GM18873 (cell line): ENCODE results near the gene DENND1B.

ENCODE experiments used
- ATAC-seq: cut with Tn5 transposase; IDR thresholded peaks from one replicate; pipeline ENCODE4 v1.9.1; 2021; ENCODE audit warnings: mild to moderate bottlenecking, moderate library complexity, moderate number of reproducible peaks; ENCODE audit not compliant: unreplicated experiment, low FRiP score

The DENND1B gene

DNA sequence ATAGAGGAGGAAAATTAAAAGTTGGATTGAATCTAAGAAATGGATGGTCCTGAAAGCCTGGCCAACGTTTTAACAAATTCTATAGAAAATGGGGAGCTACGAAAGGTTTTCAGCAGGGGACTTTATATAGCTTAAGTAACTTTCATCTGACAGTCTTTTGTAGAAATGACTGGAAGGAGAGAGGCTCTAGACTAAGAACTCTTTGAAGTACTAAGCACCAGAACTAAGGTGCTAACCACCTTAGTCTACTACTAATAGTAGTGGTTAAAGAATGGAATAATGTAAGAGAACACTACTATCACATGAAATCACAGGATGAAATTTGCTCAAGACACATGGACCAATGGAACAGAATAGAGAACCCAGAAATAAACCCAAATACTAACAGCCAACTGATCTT lies 126.1 kb downstream of the DENND1B start:
- no peak for ATAC-seq

DNA sequence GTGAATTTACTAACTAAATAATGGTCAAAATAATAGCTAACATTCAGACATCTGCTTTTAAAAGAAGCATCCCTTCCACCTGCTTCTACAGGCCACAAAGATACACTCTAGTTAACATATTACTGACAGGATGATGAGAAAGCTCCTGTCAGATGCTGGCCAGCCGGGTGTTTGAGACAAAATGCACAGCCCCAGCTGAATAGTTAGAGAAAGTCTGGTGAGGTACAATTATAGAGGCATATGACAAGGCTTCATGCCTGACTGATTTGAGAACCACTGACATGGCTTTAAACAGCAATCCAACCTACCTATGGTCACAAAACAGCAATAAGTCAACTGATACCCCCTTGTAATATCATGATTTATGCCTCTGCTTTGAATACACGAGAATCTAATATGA lies 137.0 kb downstream of the DENND1B start:
- no peak for ATAC-seq

DNA sequence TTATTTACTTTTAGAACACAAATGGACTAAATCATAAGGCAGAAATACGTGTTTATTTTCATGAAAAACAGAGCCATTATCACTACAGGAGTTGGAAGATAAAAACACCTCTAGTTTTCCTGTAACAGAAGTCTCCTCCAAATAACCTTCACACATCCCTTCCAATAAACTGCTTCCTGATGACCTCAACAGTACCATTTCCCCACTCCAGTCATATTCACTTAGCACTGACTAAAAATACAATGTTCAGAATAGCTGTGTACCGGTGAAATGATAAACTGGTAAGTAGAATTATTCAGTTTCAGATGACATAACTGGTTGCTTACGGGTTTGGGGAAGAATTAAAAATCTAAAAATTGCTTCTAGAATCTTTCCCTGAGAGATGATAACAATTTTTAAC lies 137.9 kb downstream of the DENND1B start:
- no peak for ATAC-seq

DNA sequence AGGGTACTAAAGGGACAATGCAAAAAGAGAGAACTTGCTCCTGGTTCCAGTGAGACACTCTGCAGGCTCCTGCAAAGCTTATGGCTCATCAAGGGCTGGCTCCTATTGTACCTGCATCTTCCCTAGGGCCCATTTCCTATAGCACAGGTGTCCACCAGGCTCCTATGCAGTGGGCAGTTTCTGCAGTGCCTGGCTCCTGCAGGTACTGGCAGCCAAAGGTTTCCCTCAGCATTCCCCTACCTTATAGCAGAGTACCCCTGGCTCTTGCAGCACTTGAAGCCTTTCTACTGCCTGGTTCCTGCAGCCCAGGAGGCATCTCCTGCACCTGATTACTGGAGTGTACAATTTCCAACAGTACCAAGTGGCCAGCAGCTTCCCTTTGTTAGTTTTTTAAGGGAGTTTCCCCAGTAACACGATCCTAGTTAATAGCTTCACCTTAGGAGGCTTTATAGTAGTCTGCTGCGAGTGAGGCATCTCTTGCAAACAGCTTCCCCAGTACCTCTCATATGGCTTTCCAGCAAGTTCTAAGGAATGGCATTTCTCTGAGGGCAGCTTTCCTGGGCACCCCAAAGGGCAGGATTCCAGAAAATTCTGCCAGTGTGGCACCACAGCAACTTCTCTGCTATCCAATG lies 141.7 kb downstream of the DENND1B start:
- ATAC-seq: no peak

DNA sequence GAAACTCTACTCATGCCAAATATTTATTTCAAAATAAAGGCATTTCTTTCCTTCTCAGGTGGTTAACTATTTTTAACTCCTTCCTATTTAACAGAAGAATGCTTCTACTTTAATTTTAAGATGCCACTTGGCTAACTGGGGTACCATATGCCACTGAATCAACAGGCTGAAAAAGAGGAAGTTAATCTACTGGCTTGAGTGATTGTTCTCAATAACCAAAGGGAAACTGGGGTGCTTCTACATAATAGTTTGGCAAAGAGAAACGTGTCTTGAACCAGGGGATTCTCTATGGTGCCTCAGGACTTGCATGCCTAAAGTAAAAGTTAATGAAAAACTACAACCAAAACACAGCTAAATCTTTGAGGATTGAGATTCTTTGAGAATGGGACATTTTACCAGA lies 142.6 kb downstream of the DENND1B start:
- no peak for ATAC-seq

DNA sequence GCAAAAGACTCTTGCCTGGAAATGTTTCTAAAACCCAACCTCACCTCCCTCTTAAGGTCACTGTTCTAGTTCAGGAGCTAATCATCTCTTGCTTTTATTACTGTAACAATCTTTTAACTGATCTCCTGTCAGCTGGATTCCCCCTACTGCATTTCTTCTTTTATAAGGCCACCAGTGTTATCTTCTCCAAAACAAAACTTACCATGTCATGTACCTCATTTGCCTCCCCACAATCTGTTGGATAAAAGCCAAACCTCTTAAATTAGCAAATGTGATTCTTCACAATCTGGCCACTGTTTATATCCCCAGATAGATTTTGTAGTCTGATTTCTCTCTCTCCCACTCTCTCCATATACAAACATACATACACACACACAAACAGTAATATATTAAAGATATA lies 143.3 kb downstream of the DENND1B start:
- no peak for ATAC-seq

DNA sequence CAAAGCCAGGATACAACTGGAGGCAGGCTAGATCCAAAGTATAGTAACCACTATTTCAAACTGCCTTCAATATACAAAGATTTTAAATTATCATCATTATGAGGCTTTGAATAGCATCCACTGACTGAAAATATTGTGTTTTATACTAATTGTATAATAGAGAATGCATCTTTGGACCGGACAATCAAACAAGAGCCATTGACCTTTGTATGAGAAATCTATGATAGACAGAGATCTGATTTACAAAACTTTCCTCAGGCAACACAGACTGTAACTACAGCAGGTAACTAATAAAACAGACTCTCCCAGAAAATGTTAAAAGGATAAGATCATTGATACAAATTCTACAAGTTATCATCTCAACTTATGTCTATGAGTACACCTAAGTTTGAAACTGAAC lies 152.9 kb downstream of the DENND1B start:
- no peak for ATAC-seq

DNA sequence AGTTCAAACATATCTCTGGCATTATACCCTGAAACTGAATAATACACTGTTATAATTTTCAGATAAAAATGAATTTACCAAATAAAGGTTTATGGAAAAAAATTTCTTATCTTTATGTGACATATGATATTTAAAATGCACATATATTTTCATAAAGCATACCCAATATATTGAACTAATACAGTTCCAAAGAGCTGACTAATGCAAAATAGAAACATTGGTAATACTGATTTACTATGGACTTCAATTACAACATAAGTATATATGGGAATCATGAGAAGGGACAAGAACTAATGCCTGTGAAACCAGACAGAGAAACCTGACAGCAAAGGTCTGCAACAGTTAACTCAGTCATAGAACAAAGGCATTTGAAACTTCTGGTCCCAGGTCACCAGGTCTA lies 153.5 kb downstream of the DENND1B start:
- ATAC-seq: no peak

DNA sequence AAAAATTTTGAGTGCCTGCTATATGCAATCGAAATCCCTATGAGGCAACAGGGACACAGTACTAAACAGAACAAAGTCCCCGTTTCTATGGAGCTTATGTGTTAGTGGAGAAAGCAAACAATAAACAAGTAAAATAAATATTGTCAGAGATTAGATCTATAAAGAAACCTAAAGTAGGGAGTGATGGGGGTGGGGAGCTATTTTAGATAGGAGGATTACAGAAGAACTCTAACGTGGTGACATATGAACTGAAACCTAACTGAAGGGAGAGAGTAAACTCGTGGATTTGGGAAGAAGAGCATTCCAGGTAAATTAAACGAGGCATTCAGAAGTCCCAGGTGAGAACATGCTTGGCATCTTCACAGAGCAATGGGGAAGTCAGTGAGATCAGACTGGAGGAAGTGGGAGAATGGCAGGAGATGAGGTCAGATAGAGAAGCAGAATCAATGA lies 154.5 kb downstream of the DENND1B start:
- no peak for ATAC-seq

DNA sequence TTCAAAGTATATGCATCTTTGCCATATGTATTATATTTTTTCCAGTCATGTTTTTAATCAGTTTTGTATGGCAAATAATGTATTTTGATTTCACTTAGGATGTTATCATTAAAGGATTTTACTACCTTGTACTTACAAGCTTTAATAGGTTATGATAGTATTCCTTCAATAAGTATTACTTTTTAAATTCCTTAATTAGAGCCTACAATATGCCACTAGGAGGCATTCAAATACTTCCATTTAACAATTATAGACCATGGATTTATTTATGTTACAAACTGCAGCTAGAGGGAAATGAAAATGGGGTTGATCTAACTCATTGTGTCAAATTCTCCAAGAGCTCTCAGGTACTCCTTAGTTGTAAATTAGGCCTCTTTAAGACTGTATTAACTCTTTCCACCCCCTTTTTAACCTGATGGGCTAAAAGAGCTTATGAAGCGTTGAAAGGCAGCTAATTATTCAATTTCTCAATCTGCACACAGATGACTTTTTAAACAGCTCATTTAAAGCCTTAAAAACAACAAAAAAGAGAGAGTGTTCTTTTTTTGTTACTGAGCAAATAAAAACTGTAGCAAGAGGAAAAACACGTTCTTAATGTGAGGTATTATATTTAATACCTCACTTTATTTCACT lies 156.2 kb downstream of the DENND1B start:
- ATAC-seq: no peak

DNA sequence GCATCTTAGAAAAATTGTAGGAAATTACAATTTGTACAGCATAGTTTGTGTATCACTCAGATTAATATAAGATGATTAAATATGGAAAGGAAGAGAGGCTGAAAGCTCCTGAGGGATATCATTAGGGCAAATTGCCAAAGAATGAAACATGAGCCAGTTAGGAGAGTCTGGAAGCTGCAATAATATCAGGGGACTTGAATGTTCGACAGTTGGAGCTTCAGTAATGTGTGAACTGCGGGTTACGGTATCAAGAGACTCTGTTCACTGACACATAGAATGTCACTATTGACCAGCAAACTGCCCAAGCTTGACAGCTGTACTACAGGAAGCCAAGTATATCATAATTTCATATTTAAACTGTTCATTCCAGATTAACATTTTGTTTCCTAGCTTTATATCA lies 157.2 kb downstream of the DENND1B start:
- ATAC-seq: no peak

DNA sequence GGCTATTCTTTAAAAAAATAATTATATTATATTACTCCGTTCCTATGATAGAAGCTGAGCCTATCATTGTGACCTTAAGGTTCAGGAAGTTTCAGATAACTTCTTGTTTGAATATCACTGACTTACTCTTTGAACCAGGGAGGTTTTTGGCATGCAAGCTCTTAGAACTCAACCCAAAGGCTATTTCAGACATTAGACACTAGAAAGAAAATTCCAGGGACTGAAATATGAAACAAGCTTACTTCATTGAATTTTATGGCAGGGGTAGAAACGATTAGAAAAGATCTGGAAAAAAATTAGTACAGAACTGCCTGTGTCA lies 159.6 kb downstream of the DENND1B start:
- ATAC-seq: no peak

DNA sequence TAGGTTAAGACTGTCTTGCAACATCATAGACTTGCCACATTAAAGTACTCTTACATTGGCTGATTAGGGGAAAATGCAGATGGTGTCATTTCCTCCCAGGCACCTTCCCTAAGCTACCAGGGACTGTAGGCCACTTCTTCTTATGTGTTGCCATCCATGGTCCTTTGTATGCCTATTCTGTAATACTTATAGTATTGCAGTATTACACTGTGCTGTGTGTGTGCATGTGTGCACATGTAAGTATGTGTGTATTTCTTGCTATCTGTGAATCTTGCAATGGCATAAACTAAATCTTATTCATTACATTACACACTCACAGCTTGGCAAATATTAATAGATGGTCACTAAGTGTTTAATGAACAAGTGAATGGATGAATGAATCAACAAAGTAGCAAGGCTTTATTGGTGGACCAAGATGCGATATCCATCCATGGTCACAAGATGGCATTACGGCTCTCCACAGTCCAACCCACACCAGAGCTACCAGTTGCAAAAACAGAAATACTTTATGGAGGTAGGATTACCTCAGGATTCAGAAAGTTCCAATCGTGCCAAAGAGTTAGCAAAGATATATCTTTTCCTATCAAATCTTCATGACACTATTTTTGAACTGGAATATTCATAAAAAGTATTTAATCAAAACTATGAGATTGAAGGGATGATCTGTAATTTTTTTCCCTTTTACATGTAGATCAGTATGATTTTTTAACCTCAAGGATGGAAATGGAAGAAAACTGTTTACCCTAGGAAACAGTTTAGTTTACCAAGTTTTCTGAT lies 160.2 kb downstream of the DENND1B start:
- no peak for ATAC-seq

DNA sequence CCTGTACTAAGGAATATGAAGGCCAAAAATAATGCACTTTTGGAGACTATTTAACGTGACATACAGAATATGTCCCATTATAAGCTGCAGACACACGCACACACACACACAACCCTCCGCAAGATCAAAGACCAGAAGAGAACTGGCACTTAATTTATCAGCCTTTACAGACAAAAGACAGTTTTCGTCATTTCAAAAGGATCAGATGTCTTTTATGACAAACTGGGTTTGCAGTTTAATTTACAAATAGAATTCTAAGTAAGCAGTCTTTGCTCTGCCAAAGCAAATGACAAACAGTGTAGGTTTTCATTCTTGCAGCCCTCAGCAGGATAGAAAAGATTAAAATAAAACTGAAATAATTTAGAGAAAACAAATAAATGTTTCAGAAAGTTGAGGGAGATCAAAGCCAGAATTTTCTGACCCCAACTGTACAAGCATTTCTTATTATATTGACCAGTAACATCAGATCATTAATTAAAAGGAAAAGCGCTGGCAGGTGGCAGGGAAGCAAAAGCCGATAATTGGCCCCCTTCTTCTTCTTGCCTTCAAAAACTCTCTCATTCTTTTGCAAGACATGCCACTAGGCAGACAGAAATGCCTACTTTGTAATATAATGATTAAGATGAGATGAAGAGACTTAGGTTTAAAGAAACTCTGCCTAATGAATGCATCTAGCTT lies 169.0 kb downstream of the DENND1B start:
- no peak for ATAC-seq

DNA sequence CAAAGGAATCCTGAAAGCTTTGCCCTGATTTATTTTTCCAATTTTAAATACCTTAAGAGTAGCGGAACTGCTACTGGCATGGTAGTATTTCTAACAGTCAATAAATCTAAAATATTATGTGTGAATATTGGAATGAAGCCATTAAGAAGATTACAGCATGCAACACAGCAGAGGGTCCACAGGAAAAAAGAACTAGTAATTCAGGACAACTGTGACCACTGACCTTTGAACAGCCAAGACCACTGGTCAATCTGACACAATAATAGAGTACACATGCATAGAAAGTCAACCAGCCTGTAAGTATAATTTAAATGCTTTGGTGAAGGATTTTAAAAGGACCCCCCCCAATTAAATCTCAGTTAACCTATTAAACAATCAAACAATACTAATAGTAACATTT lies 171.0 kb downstream of the DENND1B start:
- ATAC-seq: no peak

DNA sequence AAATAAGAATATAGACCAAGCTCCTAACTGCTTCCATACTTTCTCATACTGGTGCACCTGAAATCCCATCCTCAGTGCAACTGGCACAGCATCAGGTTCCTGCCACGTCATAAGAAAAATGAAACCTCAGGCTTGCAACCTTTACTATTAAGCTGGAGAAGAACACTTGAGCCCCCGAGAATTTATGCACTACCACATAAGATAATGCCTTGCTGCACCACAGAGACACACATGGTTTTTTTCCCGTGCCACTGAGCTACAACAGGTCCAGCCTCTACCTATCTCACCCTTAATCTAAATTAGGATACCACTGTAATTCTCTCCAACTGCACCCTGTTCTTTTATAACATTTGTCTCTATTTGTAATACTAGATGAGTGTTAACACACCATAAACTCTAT lies 174.5 kb downstream of the DENND1B start:
- no peak for ATAC-seq

DNA sequence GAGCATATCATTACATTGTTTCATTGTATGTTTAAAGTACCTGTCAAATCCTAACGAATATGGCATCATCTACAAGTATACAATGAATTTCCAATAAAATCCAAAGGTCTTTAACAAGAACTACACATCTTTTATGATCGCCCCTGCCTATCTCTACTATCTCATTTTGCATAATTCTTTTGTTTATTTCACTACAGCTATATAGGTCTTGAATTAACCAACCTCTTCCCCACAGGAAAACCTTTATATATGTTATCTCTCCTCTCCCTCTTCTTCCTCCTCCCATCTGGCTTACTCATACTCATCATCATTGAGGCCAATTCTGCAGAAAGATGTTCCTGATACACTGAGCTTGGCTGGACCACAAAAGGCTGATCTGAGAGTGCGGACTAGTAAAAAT lies 175.5 kb downstream of the DENND1B start:
- ATAC-seq: no peak

DNA sequence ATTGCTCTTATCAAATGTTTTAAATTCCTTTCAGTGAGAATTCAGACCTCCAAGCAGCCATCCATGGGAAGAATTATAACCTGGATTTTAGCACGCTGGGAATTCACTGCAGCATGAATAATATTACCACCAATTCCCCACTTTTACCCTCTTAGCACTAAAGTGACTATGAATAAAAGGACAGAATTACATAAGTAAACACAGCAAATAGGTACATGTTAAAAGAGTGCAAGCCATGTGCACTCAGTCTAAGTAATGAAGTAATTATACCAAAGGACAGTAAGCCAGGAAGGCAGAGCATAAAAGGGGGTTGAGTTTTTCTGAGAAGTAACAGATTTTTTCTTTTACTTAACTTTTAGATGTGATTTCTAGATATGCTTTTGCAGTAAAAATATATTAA lies 176.3 kb downstream of the DENND1B start:
- ATAC-seq: no peak

DNA sequence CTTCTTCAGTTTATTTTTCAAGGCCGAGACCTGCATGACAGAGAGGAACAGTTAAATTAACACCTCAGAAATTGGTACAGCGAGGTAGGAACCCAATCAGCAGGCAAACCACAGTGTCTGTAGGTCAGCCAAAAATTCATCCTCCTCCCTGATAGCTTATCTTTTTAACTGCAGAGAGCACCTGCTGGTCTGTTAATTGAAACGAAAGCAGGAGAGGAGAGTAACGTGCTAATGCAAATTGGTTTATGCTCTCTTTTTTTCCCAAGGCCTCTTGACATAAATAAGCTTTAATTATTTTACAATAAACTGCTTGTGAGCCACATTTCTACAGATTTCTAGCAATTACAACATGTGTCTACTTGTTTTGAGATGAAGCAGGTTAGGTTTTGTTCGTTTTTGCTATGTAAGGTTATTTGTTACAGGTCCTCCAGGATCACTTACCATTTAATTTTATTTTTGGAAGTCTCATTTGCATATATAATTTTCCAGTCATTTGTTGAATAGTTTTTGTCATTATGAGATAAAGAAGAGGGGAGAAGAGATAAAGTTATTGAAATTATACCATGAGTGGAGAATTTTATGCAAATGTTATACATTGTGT lies 179.9 kb downstream of the DENND1B start:
- no peak for ATAC-seq

DNA sequence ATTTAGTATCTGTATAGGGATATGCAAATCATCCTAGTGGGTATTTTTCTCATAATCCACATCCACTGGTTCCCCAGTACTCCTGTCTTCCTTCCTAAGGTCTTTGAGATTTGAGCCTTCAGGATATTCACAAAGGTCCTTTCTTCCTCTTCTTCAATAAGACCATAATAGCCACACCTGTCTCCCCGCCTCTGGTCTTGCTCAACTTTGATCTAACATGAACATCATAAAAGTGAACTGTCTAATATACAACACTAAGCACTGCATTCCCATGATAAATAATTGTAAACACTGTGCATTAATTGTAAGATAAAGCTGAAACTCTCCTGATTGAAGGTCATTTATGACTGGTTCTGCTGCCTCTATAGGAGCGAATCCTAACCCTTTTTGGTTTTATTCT lies 184.6 kb downstream of the DENND1B start:
- no peak for ATAC-seq

DNA sequence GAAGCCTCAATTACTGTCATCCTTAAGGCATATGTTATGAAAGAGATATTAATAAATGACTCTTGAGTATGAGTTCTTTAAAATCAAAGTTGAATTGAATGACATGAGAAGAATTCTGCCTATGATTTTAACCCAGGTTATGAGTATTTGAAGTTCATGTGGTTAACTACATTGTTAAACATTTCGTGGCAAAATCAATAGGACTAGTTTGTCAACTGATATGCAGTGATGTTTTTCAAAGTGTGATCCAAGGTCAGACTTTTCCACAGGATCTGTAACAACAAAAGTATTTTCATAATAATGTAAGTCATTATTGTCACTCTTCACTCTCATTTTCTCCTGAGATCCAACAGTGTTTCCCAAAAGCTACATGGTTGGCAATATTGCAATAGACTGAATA lies 189.5 kb downstream of the DENND1B start:
- ATAC-seq: no peak
